A673 (cell line): ENCODE data around the gene ASNSD1. TPM values are rescaled to one million over a fixed set of nuclear protein-coding genes. Genes with fewer than 3 reads are reported as not detected.
"Not testable (repeated sequence)": the region's sequence is repeated elsewhere in the genome, so short reads cannot be mapped to it uniquely, and the experiment has no call there.

ENCODE experiments used
- BruUV-seq: library from RNA; stranded (reverse); fragments of 400-500 nt; replicated peaks from 2 replicates; lab custom pipeline; 2021; lab: Mats Ljungman, UMichigan
- CTCF ChIA-PET: fragments of 300-600 bp; sonication (Branson Sonifier 250); formaldehyde crosslinking; loops from one replicate; lab custom pipeline; 2022; ENCODE audit warnings: antibody characterized with exemption; lab: Charles Lee
- POLR2A ChIA-PET: fragments of 300-600 bp; sonication (Branson Sonifier 250); formaldehyde crosslinking; loops from one replicate; lab custom pipeline; 2022; ENCODE audit warnings: antibody characterized with exemption; ENCODE audit not compliant: low non-redundant PET; lab: Charles Lee
- DNase-seq: peaks from one replicate; pipeline ENCODE4 v3.0.0-alpha.2; 2015; ENCODE audit warnings: low spot score
- H3K27ac ChIP-seq: fragments of 200-600 bp; sonication (generic); 2 replicates; pipeline ENCODE4 v1.5.1; 2016; ENCODE audit warnings: mixed run types, low read depth, mild to moderate bottlenecking, mixed read lengths, antibody characterized with exemption, low read length; ENCODE audit not compliant: poor library complexity, severe bottlenecking
- H3K27me3 ChIP-seq: fragments of 200-600 bp; sonication (generic); replicated peaks from 2 replicates; pipeline ENCODE4 v1.6.1; 2017; ENCODE audit warnings: mixed run types, low read depth, mild to moderate bottlenecking, mixed read lengths, antibody characterized with exemption, low read length; ENCODE audit not compliant: insufficient read depth, poor library complexity
- H3K36me3 ChIP-seq: fragments of 200-600 bp; sonication (generic); 2 replicates; pipeline ENCODE4 v1.6.1; 2016; ENCODE audit warnings: mixed run types, mild to moderate bottlenecking, mixed read lengths, antibody characterized with exemption, low read length; ENCODE audit not compliant: insufficient read depth, poor library complexity, severe bottlenecking
- H3K4me1 ChIP-seq: fragments of 200-600 bp; sonication (generic); 2 replicates; pipeline ENCODE4 v1.6.1; 2017; ENCODE audit warnings: mixed run types, mild to moderate bottlenecking, mixed read lengths, antibody characterized with exemption, low read length; ENCODE audit not compliant: insufficient read depth, poor library complexity, severe bottlenecking
- H3K4me3 ChIP-seq: fragments of 200-600 bp; sonication (generic); 2 replicates; pipeline ENCODE4 v1.5.1; 2016; ENCODE audit warnings: low read depth, mixed run types, mild to moderate bottlenecking, mixed read lengths, low read length; ENCODE audit not compliant: poor library complexity, severe bottlenecking
- H3K9me3 ChIP-seq: fragments of 200-600 bp; sonication (generic); 2 replicates; pipeline ENCODE4 v1.6.1; 2016; ENCODE audit warnings: mixed run types, low read depth, mild to moderate bottlenecking, mixed read lengths, antibody characterized with exemption, low read length; ENCODE audit not compliant: poor library complexity, severe bottlenecking
- EZH2 ChIP-seq: fragments of 200-600 bp; sonication (generic); IDR thresholded peaks from 2 replicates; pipeline ENCODE4 v1.6.1; 2017; ENCODE audit warnings: borderline replicate concordance, low read depth, mild to moderate bottlenecking, mixed read lengths, antibody characterized with exemption, low read length; ENCODE audit not compliant: poor library complexity, severe bottlenecking
- intact Hi-C: fragments of 100-400 bp; cut with micrococcal nuclease; formaldehyde crosslinking; loops from one replicate; pipeline ENCODE4 v1.10.0; 2022; ENCODE audit not compliant: unreplicated experiment
- total RNA-seq: library from RNA; stranded (reverse); gene quantifications from 2 replicates; pipeline ENCODE4 v1.2.3, GENCODE V29; 2021
- TF ChIP-seq, protein P1 (sequence below): fragments of 300-800, 200-600 bp; sonication (generic); conservative IDR thresholded peaks from 2 replicates; pipeline ENCODE4 v1.5.1; 2017; ENCODE audit warnings: low read depth, mild to moderate bottlenecking, antibody characterized with exemption, low read length, moderate library complexity, mixed read lengths

Gene ASNSD1
- total RNA-seq, 1 experiment from 2014 or later, result 58.2 TPM

DNA sequence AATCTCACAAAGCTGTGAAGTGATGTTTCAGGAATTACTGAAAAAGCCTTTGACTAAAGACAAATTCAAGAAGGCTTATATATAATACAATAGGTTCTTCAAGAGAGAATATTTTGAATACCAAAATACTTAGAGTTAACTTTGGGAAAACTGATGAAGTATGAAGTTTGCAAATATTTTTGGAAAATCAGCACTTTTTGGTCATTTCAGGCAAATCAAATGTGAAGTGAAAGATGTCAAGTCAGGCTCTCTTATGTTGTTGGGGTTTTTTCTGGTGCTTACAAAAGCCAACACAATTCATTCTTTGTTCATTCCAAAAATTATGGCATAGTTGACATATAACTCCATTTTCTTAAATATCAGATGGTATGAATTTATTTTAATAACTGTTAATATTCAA lies 14.7 kb upstream of the ASNSD1 start:
- no peak overlapping the region for H3K4me3 ChIP-seq
- ChIA-PET CTCF (no interaction called here), POLR2A (no interaction called here)
- no peaks in the 10 kb centered on the region for H3K4me1 ChIP-seq
- no peak for TF ChIP-seq EZH2
- TF ChIP-seq, protein P1, sequence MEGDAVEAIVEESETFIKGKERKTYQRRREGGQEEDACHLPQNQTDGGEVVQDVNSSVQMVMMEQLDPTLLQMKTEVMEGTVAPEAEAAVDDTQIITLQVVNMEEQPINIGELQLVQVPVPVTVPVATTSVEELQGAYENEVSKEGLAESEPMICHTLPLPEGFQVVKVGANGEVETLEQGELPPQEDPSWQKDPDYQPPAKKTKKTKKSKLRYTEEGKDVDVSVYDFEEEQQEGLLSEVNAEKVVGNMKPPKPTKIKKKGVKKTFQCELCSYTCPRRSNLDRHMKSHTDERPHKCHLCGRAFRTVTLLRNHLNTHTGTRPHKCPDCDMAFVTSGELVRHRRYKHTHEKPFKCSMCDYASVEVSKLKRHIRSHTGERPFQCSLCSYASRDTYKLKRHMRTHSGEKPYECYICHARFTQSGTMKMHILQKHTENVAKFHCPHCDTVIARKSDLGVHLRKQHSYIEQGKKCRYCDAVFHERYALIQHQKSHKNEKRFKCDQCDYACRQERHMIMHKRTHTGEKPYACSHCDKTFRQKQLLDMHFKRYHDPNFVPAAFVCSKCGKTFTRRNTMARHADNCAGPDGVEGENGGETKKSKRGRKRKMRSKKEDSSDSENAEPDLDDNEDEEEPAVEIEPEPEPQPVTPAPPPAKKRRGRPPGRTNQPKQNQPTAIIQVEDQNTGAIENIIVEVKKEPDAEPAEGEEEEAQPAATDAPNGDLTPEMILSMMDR, result no peak
- H3K36me3 ChIP-seq, result no peaks in the 10 kb centered on the region
- H3K27me3 ChIP-seq, result no peaks in the 10 kb centered on the region
- no peak overlapping the region for H3K27ac ChIP-seq
- no peaks in the 10 kb centered on the region for H3K9me3 ChIP-seq
- intact Hi-C loops, result no loop called here
- DNase-seq, result no peak
- no TSS peak for BruUV-seq

DNA sequence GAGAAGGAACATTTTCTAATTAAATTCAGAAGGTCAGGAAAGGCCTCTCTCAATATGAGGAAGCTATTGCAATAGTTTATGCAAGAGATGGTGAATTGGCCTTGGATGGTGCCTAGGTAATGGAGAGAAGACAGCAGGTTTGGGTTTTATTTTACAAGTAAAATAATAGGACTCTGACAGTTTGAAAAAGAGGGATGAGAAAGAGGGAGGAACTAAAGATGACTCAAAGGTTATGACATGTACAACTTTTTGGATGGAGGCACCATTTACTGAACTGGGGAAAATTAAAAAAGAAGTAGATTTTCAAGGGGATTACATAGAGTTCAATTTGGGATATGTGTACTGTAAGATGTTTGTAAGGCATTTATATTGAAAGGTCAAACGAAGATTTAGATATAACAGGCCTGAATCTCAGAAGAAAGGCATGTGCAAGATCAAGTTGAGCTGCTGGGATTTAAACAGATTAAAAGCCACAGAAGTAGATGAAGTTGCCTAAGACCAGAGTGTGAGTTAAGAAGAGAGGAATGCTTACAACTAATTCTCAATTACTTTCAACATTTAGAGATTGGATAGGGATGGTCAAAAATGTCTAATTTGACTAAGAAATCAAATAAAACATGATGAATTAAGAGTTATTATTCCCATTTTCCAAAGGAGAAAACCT lies 12.3 kb upstream of the ASNSD1 start:
- ChIA-PET POLR2A (no interaction called here), CTCF (no interaction called here)
- H3K36me3 ChIP-seq, result no peaks in the 10 kb centered on the region
- no peak overlapping the region for H3K4me3 ChIP-seq
- no peaks in the 10 kb centered on the region for H3K9me3 ChIP-seq
- TF ChIP-seq, protein P1, result no peak
- no peak for TF ChIP-seq EZH2
- no peaks in the 10 kb centered on the region for H3K27me3 ChIP-seq
- no peaks in the 10 kb centered on the region for H3K4me1 ChIP-seq
- intact Hi-C loops, result no loop called here
- no TSS peak for BruUV-seq
- DNase-seq, result no peak
- H3K27ac ChIP-seq, result no peak overlapping the region

DNA sequence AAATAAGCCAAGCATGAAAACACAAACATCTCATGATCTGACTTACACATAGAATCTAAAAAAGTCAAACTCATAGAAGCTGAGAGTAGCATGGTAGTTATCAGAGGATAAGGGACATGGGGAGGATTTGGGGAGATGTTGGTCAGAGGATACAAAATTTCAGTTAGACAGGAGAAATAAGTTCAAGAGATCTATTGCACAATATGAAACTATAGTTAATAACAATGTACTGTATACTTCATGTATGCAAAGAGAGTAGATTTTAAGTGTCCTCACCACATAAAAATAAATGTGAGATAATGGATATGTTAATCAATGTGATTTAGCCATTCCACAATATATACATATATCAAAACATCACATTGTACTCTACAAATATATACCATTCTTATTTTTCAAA lies 10.0 kb upstream of the ASNSD1 start:
- Histone ChIP-seq H3K9me3 (no peaks in the 10 kb centered on the region), H3K27ac (no peak overlapping the region), H3K27me3 (no peaks in the 10 kb centered on the region), H3K4me3 (no peak overlapping the region), H3K4me1 (no peaks in the 10 kb centered on the region), H3K36me3 (no peaks in the 10 kb centered on the region)
- POLR2A ChIA-PET, result no interaction called here
- BruUV-seq, result no TSS peak
- intact Hi-C loops, result no loop called here
- no peak for DNase-seq
- CTCF ChIA-PET, result no interaction called here
- TF ChIP-seq EZH2, result no peak
- TF ChIP-seq, protein P1, result no peak

DNA sequence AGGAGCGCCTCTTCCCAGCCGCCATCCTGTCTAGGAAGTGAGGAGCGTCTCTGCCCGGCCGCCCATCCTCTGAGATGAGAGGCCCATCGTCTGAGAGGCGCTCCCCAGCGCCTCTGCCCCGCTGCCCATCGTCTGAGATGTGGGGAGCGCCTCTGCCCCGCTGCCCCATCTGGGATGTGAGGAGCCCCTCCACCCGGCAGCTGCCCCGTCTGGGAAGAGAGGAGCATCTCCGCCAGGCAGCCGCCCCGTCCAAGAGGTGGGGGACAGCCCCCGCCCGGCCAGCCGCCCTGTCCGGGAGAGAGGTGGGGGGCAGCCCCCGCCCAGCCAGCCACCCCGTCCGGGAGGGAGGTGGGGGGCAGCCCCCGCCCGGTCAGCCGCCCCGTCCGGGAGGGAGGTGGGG lies 7.8 kb upstream of the ASNSD1 start:
- H3K4me1 ChIP-seq, CTCF ChIA-PET, BruUV-seq, POLR2A ChIA-PET, H3K36me3 ChIP-seq, H3K4me3 ChIP-seq, intact Hi-C loops, DNase-seq, H3K27ac ChIP-seq, H3K9me3 ChIP-seq, H3K27me3 ChIP-seq: not testable (repeated sequence)
